ENCODE measurements around the gene TMEM151B.

TMEM151B gene

GRCh38 chr6:44306710-44307109 is 36.5 kb downstream of the TMEM151B start:
- no peak overlapping the region for H3K27ac ChIP-seq
- TF ChIP-seq ZFX (IDR thresholded peaks at IDR 0.05) = no peak
- TF ChIP-seq, protein P1, sequence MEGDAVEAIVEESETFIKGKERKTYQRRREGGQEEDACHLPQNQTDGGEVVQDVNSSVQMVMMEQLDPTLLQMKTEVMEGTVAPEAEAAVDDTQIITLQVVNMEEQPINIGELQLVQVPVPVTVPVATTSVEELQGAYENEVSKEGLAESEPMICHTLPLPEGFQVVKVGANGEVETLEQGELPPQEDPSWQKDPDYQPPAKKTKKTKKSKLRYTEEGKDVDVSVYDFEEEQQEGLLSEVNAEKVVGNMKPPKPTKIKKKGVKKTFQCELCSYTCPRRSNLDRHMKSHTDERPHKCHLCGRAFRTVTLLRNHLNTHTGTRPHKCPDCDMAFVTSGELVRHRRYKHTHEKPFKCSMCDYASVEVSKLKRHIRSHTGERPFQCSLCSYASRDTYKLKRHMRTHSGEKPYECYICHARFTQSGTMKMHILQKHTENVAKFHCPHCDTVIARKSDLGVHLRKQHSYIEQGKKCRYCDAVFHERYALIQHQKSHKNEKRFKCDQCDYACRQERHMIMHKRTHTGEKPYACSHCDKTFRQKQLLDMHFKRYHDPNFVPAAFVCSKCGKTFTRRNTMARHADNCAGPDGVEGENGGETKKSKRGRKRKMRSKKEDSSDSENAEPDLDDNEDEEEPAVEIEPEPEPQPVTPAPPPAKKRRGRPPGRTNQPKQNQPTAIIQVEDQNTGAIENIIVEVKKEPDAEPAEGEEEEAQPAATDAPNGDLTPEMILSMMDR (conservative IDR thresholded peaks at IDR 0.05) = no peak

DNA sequence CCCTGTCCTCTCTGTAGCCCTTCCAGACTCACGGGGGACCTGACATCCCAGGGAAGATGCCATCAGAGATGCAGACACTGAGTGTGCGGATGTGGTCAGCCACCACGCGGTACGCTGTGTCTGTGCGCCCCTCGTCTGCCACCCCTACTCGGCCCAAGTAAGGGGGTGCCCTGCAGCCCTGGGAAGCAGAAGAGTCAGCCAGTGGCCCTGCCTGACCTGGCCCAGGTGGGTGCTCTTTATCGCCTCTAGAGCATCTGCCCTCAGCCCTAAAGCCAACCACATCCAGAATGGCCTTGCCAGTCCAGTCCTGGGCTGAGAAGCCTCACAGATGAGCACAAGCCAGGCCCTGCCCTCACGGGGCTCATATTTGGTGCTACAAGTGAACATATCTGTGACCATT is 37.0 kb downstream of the TMEM151B start:
- TF ChIP-seq, protein P1 (conservative IDR thresholded peaks at IDR 0.05) = no peak
- TF ChIP-seq ZFX (IDR thresholded peaks at IDR 0.05) = no peak
- no peak overlapping the region for H3K27ac ChIP-seq

DNA sequence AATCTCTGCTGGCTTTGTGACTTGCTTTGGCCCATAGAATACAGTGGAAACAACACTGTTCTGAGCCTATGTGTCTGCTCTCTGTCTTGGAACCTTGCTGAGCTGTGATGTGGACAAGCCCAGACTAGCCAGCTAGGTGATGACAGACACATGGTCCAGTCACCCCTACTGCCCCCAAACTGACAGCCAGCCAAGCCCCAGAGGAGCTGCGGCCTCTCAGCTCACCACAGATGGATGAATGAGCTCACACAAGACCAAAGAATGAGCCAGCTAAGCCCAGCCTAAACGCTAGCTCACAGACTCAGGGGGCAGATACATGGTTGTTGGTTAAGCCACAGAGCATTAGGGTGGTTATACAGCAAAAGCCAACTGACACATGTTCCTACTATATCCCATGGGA is 38.8 kb downstream of the TMEM151B start:
- no peak overlapping the region for H3K27ac ChIP-seq
- TF ChIP-seq ZFX (IDR thresholded peaks at IDR 0.05) = no peak
- TF ChIP-seq, protein P1 (conservative IDR thresholded peaks at IDR 0.05) = no peak

DNA sequence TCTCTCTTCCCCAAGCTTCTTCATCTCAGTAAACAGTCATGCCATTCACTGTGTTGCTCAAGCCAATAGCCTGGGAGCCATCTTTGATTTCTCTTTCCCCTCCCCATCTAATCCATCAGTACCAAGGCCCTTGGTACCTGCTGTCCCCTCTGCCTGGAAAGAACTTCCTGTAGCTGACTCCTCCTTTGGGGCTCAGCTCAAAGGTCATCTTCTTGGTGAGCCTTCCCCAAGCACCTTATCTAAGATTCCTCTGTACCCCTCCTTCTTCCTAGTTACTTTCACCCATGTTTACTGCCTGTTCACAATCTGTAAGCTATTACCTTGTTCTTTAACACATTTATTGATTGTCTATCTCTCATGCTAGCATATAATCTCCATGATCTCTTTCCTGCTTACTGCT is 39.4 kb downstream of the TMEM151B start:
- no peak overlapping the region for H3K27ac ChIP-seq
- TF ChIP-seq, protein P1 (conservative IDR thresholded peaks at IDR 0.05) = no peak
- no peak for TF ChIP-seq ZFX (IDR thresholded peaks at IDR 0.05)

DNA sequence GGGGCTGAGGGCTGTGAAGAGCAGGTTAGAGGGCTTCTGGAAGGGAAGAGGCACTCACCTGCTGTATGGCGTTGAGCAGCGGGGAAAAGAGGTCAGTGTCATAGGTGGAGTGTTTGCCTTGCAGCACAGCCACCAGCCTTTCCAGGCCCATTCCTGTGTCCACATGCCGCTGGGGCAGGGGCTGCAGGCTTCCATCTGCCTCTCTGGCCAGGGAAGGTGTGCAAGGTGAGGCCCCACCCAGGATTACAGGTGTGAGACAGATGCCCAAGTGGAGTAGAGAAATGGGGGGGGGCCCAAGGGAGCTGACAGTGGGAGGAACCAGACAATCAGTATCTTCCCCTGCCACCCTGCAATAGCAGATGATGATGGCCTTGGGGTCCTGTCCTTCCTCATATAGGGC is 40.0 kb downstream of the TMEM151B start:
- TF ChIP-seq, protein P1 (conservative IDR thresholded peaks at IDR 0.05) = no peak
- TF ChIP-seq ZFX (IDR thresholded peaks at IDR 0.05) = no peak
- H3K27ac ChIP-seq = no peak overlapping the region

DNA sequence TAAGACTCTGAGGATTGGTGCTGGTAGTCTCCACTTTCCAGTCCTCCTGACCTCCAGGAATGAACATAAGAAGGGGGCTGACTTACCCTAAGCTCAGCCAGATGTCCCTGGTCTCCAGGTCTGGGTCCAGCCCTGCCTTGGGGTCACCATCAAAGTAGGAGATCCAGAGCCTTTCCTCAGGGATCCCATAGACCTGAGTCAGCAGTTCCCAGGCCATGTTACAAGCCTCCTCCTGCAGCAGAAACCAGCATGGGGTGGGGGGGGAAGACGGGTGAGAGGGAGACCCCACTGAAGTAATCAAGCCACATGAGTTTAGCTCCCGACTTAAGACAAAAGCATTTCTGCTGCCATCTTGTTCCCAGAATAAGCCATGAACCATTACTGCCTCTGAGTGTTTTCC is 41.1 kb downstream of the TMEM151B start:
- TF ChIP-seq, protein P1 (conservative IDR thresholded peaks at IDR 0.05) = no peak
- no peak for TF ChIP-seq ZFX (IDR thresholded peaks at IDR 0.05)
- no peak overlapping the region for H3K27ac ChIP-seq

GRCh38 chr6:44311767-44312166 is 41.5 kb downstream of the TMEM151B start:
- no peak for TF ChIP-seq ZFX (IDR thresholded peaks at IDR 0.05)
- TF ChIP-seq, protein P1 (conservative IDR thresholded peaks at IDR 0.05) = no peak
- H3K27ac ChIP-seq = no peak overlapping the region
